ENCODE results near the gene PKN3. TPM values are rescaled to one million over a fixed set of nuclear protein-coding genes. Genes with fewer than 3 reads are reported as not detected.

The PKN3 gene
- total and polyA plus RNA-seq, 2 of the 13 experiments (the other 11 are each of a cell fraction or from before 2014, with no cell fraction given) = 10.5 to 13.2 TPM

- intact Hi-C loops (cut with micrococcal nuclease; ENCODE audit: unreplicated experiment) = loop anchor here (5.0 kb wide), 1 partner anchor 66 kb away; no protein-coding TSS in a partner anchor
- in situ Hi-C loops (cut with HindIII; ENCODE audit: extremely low pct_ligation_motif_present, low pct_unique_long_range_greater_than_20kb) = no loop called here
- Histone ChIP-seq H3K9me3 (ENCODE audit: low read length) (no peaks in the 10 kb centered on the region), H3K9ac (ENCODE audit: insufficient read depth, low read depth, low read length) (peak overlapping the region; percentile 78), H3K36me3 (replicated peaks in 1 of 2; ENCODE audit: control insufficient read depth in 1 of 2, insufficient read depth in 2 of 2, low read length in 2 of 2) (peaks cover 4 to 12% of the 10 kb centered on the region in 2 experiments; a peak in 4 of 5 replicates), H3K27me3 (ENCODE audit: control insufficient read depth in 1 of 2, insufficient read depth in 2 of 2, low read length in 2 of 2) (no peaks in the 10 kb centered on the region), H3K79me2 (ENCODE audit: insufficient read depth, low read length) (peaks cover 8% of the 10 kb centered on the region), H2AFZ (ENCODE audit: low read length) (no peak overlapping the region), H3K4me2 (ENCODE audit: low read depth, low read length) (peak overlapping the region; percentile 92), H3K4me3 (replicated peaks in 1 of 3; ENCODE audit: insufficient read depth in 1 of 3, low read depth in 2 of 3, low read length in 3 of 3) (peak overlapping the region; percentile 89 to 97 (median 92)), H3K27ac (ENCODE audit: extremely low read length, insufficient read depth, low read length) (peak overlapping the region; percentile 85), H3K4me1 (ENCODE audit: insufficient read depth, low read length) (peaks cover 9% of the 10 kb centered on the region), H4K20me1 (ENCODE audit: insufficient read depth, low read length) (no peaks in the 10 kb centered on the region)
- FAIRE-seq (no peak), ATAC-seq (peak; percentile 46), DNase-seq (ENCODE audit: low spot score) (no peak)
- WGBS (ENCODE audit: low lambda C conversion rate) = 14% methylated on average over 8 of the region's 55 CpGs
- ChIA-PET CTCF (ENCODE audit: low intra/inter-chr PET ratio, low total read pairs) (interaction anchor here (0.7 to 2.6 kb wide), 4 partner anchors 30 to 115 kb away, joined by 3 to 17 read pairs (median 8); partner anchors contain the start of gene ENDOG), POLR2A (interaction anchor here (1.0 kb wide), 1 partner anchor 19 kb away, joined by 4 read pairs; no protein-coding TSS in a partner anchor)
- BruUV-seq (replicated peaks) = no TSS peak
- TF ChIP-seq ZBTB40 (IDR thresholded peaks at IDR 0.05) (no peak), ZBTB40 (CRISPR knock-in tag; IDR thresholded peaks at IDR 0.05) (no peak), ZBTB10 (CRISPR knock-in tag; IDR thresholded peaks at IDR 0.05; ENCODE audit: borderline replicate concordance) (no peak), BATF2 (CRISPR knock-in tag; IDR thresholded peaks at IDR 0.05) (no peak), ZNF598 (CRISPR knock-in tag; IDR thresholded peaks at IDR 0.05; ENCODE audit: borderline replicate concordance) (0 out of 2 replicates have a peak, but pooled peaks have one; percentile 27), RXRA (CRISPR knock-in tag; IDR thresholded peaks at IDR 0.05) (no peak), GLI4 (CRISPR knock-in tag; IDR thresholded peaks at IDR 0.05; ENCODE audit: borderline replicate concordance) (peak; percentile 79; the same call in 1 of the 2 replicates), HNF4A (CRISPR knock-in tag; IDR thresholded peaks at IDR 0.05) (peak; percentile 21; the same call in 1 of the 2 replicates), CBX2 (IDR thresholded peaks at IDR 0.05; ENCODE audit: low read depth, low read length) (no peak), CBX2 (CRISPR knock-in tag; IDR thresholded peaks at IDR 0.05; ENCODE audit: low read depth) (no peak), AHR (CRISPR knock-in tag; IDR thresholded peaks at IDR 0.05) (peak; percentile 18; the same call in 1 of the 2 replicates)
These were observed 779 bp downstream of the PKN3 start for GRCh38 chr9:128702949-128703615.
